OCI-LY1 (cell line): Measurements from ENCODE around the gene PGF.
A peak's percentile ranks its signal among the peaks of the same experiment; 100 is the strongest.

Source experiments
- H2AFZ ChIP-seq: fragments of 200-600 bp; sonication (generic), shearing (Covaris generic); 2 replicates; pipeline ENCODE4 v1.6.0; 2014; ENCODE audit warnings: antibody characterized with exemption, mild to moderate bottlenecking, low read length
- H3F3A ChIP-seq: fragments of 200-600 bp; sonication (generic), shearing (Covaris generic); 2 replicates; pipeline ENCODE4 v1.6.0; 2014; ENCODE audit warnings: mild to moderate bottlenecking, antibody characterized with exemption, low read length, moderate library complexity; ENCODE audit not compliant: insufficient read depth
- H3K27ac ChIP-seq: fragments of 200-600 bp; sonication (generic); 2 replicates; pipeline ENCODE4 v1.5.1; 2014; ENCODE audit warnings: low read length, mixed run types, mild to moderate bottlenecking, low read depth; ENCODE audit not compliant: poor library complexity, severe bottlenecking
- H3K27me3 ChIP-seq: fragments of 200-600 bp; sonication (generic); 2 replicates; pipeline ENCODE4 v1.6.0; 2014; ENCODE audit warnings: antibody characterized with exemption, mild to moderate bottlenecking, low read length, moderate library complexity; ENCODE audit not compliant: insufficient read depth
- H3K36me3 ChIP-seq: fragments of 200-600 bp; sonication (generic); 2 replicates; pipeline ENCODE4 v1.6.1; 2014; ENCODE audit warnings: mild to moderate bottlenecking, antibody characterized with exemption, low read length, moderate library complexity, mixed read lengths; ENCODE audit not compliant: insufficient read depth
- H3K4me1 ChIP-seq: fragments of 200-600 bp; sonication (generic); 2 replicates; pipeline ENCODE4 v1.5.1; 2014; ENCODE audit warnings: mild to moderate bottlenecking, low read length, moderate library complexity; ENCODE audit not compliant: insufficient read depth, severe bottlenecking
- H3K4me2 ChIP-seq: fragments of 200-600 bp; sonication (generic), shearing (Covaris generic); 2 replicates; pipeline ENCODE4 v1.6.1; 2014; ENCODE audit warnings: low read length
- H3K4me3 ChIP-seq: fragments of 200-600 bp; sonication (generic); 2 replicates; pipeline ENCODE4 v1.5.1; 2014; ENCODE audit warnings: low read length, low read depth, mild to moderate bottlenecking, mixed read lengths; ENCODE audit not compliant: poor library complexity, severe bottlenecking
- H3K79me2 ChIP-seq: fragments of 200-600 bp; shearing (Covaris generic); 2 replicates; pipeline ENCODE4 v1.6.1; 2016; ENCODE audit warnings: mixed run types, low read length, mixed read lengths; ENCODE audit not compliant: insufficient read depth
- H3K9ac ChIP-seq: fragments of 200-600 bp; sonication (generic), shearing (Covaris generic); 2 replicates; pipeline ENCODE4 v1.6.1; 2014; ENCODE audit warnings: mild to moderate bottlenecking, low read length, mixed read lengths
- H3K9me2 ChIP-seq: fragments of 200-600 bp; sonication (generic), shearing (Covaris generic); 2 replicates; pipeline ENCODE4 v1.6.1; 2014; ENCODE audit warnings: low read depth, mild to moderate bottlenecking, low read length, mixed read lengths
- H3K9me3 ChIP-seq: fragments of 200-600 bp; shearing (Covaris generic); 2 replicates; pipeline ENCODE4 v1.6.1; 2014; ENCODE audit warnings: low read length, mixed read lengths
- H4K20me1 ChIP-seq: fragments of 200-600 bp; sonication (generic), shearing (Covaris generic); 2 replicates; pipeline ENCODE4 v1.6.0; 2016; ENCODE audit warnings: mild to moderate bottlenecking, low read length; ENCODE audit not compliant: insufficient read depth
- EZH2 ChIP-seq: fragments of 200-600 bp; sonication (generic), shearing (Covaris generic); IDR thresholded peaks from 2 replicates; pipeline ENCODE4 v1.8.0; 2017; ENCODE audit warnings: borderline replicate concordance, mixed run types, mild to moderate bottlenecking, antibody characterized with exemption, low read length, moderate library complexity, mixed read lengths
- TF ChIP-seq, protein P1 (sequence below): fragments of 200-600 bp; sonication (generic), shearing (Covaris generic); IDR thresholded peaks from 2 replicates; pipeline ENCODE4 v1.5.1; 2017; ENCODE audit warnings: mild to moderate bottlenecking, antibody characterized with exemption, low read length, moderate library complexity, mixed read lengths

Gene PGF

DNA sequence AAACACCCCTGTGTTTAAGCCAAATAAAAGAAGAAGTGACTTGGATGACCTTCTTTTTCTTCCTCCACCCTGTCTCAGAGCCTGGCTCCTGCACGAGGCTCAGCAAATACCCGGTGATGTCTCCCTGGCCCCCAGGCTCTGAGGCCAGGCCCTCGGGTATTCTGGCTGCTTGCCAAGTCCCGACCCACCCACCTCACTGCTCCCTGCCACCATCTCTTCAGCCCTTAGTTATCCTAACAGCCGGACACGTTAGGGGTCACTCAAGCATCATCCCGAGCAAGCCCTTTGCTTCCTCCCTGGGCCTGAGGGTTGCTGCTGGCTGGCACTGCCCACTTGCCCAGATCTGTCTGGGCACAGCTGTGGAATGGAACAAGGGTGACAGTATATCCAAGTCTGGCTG, 39.6 kb downstream of the PGF start:
- no peak overlapping the region for H3K4me2 ChIP-seq
- no peak overlapping the region for H3K27ac ChIP-seq
- no peak overlapping the region for H2AFZ ChIP-seq
- TF ChIP-seq, protein P1, sequence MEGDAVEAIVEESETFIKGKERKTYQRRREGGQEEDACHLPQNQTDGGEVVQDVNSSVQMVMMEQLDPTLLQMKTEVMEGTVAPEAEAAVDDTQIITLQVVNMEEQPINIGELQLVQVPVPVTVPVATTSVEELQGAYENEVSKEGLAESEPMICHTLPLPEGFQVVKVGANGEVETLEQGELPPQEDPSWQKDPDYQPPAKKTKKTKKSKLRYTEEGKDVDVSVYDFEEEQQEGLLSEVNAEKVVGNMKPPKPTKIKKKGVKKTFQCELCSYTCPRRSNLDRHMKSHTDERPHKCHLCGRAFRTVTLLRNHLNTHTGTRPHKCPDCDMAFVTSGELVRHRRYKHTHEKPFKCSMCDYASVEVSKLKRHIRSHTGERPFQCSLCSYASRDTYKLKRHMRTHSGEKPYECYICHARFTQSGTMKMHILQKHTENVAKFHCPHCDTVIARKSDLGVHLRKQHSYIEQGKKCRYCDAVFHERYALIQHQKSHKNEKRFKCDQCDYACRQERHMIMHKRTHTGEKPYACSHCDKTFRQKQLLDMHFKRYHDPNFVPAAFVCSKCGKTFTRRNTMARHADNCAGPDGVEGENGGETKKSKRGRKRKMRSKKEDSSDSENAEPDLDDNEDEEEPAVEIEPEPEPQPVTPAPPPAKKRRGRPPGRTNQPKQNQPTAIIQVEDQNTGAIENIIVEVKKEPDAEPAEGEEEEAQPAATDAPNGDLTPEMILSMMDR: no peak
- no peak for TF ChIP-seq EZH2
- no peak overlapping the region for H3K4me3 ChIP-seq
- H3K9ac ChIP-seq: no peak overlapping the region
- no peaks in the 10 kb centered on the region for H3K4me1 ChIP-seq
- H3K36me3 ChIP-seq: no peaks in the 10 kb centered on the region
- H3K9me2 ChIP-seq: no peaks in the 10 kb centered on the region
- no peaks in the 10 kb centered on the region for H3K27me3 ChIP-seq
- H3K9me3 ChIP-seq: no peaks in the 10 kb centered on the region
- no peaks in the 10 kb centered on the region for H4K20me1 ChIP-seq
- no peaks in the 10 kb centered on the region for H3K79me2 ChIP-seq
- no peaks in the 10 kb centered on the region for H3F3A ChIP-seq

DNA sequence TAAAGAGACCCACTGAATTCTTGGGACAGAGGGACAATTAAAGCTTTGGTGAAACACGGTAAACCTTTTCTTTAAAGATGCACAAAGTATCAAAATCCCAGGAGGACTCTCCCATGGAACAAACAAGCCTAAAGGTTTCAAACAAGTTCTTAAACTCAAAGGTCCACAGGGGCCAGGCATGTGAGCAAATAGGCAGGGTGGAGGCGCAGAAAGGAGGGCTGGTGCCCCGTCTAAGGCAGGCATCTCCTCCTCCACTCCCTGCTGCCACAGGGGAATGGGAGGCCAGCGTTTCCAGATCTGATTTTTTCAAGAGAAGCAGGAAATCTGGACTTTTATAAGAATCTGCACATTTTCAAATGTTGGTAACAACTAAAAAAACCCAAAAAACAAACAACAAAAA, 40.0 kb downstream of the PGF start:
- H3K36me3 ChIP-seq: no peaks in the 10 kb centered on the region
- no peaks in the 10 kb centered on the region for H4K20me1 ChIP-seq
- H3K27me3 ChIP-seq: no peaks in the 10 kb centered on the region
- TF ChIP-seq EZH2: no peak
- TF ChIP-seq, protein P1: no peak
- H3K27ac ChIP-seq: no peak overlapping the region
- H3K79me2 ChIP-seq: no peaks in the 10 kb centered on the region
- H2AFZ ChIP-seq: no peak overlapping the region
- H3K9me3 ChIP-seq: no peaks in the 10 kb centered on the region
- no peak overlapping the region for H3K4me3 ChIP-seq
- no peaks in the 10 kb centered on the region for H3K9me2 ChIP-seq
- no peak overlapping the region for H3K4me2 ChIP-seq
- H3K9ac ChIP-seq: no peak overlapping the region
- H3F3A ChIP-seq: no peaks in the 10 kb centered on the region
- no peaks in the 10 kb centered on the region for H3K4me1 ChIP-seq

DNA sequence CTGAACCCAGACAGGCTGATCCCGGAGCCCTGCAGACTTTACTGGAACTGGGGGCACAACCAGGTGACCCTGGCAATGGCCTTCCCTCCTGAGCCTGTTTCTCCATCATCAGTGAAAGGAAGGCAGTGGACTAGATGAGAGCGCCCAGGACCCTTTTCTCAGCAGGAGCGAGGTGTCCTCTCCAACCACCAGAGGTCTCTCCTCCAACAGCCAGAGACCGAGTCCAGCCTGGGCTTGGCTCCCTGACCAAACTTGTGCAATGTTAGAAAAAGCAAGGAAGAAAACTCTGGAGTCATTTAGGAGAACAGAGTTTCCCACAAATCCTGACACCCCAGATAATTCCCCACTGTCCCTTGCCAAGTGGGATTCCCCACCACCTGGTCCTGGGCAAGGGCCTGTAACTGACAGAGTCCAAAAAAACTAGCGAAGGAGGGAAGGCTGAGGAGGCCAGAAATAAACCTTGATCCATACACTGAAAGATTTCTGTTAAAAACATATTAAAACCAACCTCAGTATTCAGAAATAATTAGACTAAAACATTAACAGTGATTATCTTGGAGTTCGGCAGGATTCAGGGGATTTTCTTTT, 41.3 kb downstream of the PGF start:
- H3K9me3 ChIP-seq: no peaks in the 10 kb centered on the region
- no peaks in the 10 kb centered on the region for H3K9me2 ChIP-seq
- H3K9ac ChIP-seq: no peak overlapping the region
- no peak for TF ChIP-seq EZH2
- TF ChIP-seq, protein P1: peak; percentile 76
- H3K4me2 ChIP-seq: no peak overlapping the region
- H3K79me2 ChIP-seq: no peaks in the 10 kb centered on the region
- no peak overlapping the region for H3K27ac ChIP-seq
- no peaks in the 10 kb centered on the region for H4K20me1 ChIP-seq
- no peaks in the 10 kb centered on the region; the same call in 1 of the 2 replicates for H3K27me3 ChIP-seq
- H2AFZ ChIP-seq: no peak overlapping the region
- H3K4me3 ChIP-seq: no peak overlapping the region
- no peaks in the 10 kb centered on the region for H3K4me1 ChIP-seq
- H3F3A ChIP-seq: no peaks in the 10 kb centered on the region
- H3K36me3 ChIP-seq: no peaks in the 10 kb centered on the region
